ENCODE results near the gene RAX.

RAX gene

DNA sequence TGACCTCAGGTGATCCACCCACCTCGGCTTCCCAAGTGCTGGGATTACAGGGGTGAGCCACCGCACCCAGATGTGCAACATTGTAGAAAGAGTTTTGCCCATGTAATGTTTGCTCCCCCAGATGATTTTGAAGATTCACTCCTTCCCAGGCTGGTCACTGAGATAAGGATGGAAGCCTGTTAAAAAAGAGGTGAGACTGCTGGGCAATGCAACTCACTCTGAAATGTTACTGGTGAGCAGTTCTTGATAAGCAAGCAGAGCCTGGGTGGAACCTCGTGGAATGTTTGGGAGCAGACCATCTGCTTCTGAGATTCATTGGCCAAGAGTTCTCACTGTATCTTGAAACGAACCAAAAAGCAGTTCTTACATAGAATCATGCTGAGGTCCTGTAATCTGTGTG, 33.6 kb downstream of the RAX start:
- no peak for DNase-seq

DNA sequence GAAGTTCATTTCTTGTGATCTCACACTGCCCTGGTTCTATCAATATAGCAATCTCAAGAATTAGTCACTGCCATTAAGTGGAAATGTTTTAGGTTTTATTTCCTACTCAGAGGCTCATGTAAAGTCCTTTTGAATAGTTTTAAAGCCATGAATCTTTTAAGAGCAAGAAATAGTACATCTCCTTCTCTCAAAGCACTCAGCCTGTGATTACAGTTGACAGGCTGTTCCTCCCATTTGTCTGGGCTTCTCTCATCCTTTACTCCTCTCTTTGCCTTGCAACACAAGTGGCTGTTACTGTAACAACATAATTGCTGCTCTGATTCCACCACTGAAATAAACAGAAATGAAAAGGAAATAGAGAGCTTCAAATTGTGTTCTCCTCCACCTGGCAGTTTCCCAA, 34.9 kb downstream of the RAX start:
- no peak for DNase-seq

DNA sequence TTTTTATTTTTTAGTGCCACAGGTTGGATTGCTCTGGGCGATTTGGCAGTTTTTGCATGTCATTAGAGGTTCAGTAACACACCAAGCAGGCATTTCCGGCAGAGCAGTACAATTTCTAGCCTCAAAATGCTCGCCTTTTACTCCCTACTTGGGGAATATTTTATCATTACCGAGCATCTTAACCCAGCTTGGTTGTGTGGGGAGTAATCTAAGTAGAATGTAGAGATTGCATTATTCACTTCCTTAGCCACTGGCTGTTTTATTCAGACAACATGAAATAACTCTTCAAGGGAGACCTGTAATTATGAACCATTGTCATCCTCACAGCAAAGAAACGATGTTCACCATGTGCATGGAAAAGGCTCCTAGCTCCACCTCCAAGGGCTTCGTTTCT, 40.2 kb downstream of the RAX start:
- no peak for DNase-seq

DNA sequence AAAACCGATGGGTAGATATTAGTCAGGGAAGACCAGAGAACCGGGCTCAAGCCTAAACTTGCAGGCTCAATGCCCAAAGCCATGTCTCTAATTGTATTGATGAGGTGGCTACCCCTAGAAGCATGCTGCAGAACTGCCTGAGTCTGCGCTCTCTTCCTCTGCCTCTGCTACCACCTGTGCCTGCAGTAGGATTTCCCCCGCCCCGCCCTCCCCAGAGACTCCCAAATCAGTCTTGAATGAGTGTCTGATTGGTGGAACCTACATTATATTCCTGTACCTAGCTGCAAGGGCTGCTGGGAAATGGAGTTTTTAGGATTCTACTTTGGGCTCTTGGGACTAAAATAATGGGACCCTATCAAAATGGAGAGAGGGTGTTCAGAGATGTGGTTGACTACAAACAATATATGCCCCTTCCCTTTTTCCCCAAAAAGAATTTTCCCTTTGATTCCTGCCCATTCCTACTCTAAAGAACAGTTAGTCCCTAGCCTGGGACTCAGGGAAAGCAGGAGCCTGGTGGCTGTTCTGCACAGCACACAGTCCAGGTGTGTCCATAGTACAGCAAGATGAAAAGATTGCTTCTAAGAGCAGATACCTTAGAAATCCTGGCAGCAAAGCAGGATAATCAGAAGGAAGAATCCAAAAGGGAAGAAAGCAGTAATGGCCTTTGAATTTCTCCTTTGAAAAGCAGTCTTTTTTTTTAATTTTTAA, 40.8 kb downstream of the RAX start:
- no peak for DNase-seq

DNA sequence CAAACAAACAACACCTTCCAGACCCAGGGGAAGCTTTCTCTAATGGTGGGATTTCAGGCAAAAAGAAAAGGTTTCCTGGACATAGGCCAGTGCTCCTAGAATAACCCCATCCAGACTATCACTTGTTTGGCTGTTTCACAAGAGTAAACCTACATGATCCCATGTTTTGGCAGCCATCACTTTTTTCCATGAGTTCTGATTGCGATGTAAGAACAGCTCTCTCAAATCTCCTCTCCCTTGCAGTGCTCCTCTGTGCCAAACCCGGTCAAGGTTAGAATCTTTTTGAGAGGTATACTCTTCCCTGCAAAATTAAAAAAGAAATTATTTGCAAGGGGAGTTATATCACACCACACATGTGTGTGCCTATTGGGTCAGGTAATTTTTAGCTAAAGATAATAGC, 41.4 kb downstream of the RAX start:
- no peak for DNase-seq

DNA sequence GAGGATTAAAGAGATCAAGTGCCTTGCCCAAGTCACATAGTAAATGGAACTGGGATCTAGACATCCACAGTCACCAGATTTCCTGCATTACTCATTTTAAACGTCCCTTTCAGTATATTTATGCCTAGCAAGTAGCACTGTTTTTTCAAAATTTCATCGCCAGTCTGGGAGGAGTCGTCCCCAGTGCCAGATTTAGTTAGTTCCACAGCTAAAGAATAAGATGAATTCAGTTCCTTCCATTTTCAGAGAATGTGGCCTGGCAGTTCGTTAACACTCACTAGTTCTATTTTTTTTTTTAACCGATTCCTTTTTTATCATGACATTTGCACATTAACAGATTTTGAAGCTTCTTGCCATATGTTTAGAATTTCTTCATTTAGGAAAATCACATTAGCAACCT, 42.1 kb downstream of the RAX start:
- DNase-seq: no peak

DNA sequence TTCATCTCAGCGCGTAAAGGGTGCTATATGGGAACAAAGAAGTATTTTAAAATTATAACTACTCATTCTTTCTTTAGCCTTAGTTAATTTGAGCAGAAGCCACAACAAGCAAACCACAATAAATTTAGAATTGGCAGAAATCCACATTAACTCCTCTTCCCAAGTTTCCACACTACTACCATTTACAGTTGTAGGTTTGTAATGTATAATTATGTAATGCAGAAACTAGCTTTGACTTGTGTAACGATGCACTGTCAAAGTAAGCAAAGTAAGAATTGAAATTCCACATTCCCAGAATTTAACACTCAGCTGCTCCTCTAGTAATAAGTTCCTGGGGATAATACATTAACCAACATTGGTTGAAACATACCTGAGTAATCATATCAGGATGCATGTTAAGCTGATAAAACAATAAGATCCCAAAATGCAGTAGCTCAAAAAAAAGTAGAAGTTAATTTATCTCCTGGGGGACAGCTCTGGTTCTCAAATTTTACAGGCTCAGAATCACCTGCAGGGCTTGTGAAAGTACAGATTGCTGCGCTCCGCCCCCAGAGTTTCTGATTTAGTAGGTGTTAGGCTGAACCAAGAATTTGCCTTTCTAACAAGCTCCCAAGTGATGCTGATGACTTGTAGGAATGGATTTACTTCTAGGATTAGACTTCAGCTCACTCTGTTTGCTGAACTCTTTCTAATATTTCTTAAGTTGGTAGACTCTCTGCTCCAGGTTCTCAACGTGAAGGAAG, 43.4 kb downstream of the RAX start:
- DNase-seq: no peak

DNA sequence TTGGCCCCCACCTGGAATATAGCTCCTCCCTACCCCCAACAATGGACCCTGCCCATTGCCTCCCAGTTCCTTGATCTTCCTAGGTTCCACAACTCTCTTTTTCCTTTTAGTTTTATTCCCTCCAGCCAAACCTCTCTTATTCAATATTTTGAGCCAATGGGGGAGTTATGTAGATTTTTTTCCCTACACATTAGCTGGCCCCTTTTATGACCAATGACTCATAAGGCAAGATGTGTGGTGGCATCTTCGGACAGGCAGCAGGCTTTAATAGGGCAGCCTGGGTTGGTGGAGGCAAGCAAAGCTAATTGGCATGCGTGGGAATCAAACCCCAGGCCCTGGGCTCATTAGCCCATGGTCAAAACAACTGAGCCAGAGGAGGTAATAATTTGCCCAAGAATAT, 44.1 kb downstream of the RAX start:
- DNase-seq: no peak

DNA sequence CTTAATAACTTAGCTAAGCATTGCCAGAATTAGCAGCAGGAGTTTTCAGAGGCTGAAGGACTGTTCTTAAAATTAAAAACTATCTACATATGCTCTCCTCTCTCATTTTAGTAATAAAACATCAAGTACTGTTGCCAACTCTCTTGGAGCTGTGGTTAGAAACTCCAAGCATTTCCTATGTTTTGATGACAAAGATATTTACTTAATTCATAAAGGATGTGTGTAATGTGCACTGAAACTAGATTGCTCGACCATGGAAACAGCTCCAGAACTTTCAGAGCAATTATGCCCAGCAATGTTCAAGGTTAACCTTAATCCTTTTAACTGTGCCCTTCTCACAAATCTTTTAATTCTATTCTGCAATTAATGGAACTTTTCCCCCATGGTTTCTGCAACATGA, 44.9 kb downstream of the RAX start:
- DNase-seq: no peak

DNA sequence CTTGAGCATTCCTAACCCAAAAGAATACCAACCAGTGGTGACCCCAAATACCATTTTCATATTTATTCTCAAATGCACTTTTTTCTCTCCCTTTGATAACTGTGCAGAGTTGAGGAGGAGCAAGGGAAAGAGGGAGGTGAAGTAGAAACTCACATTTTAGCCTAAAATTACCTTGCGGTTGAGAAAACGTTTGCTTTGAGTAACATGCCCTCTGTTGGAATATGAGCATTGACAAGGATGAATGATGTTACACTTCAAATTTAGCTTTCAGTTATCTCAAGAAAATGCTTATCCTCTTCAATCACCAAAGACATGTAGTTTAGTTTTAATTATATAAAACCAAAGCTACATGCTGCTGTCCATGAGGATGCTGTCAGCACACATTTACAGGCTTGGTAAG, 50.9 kb downstream of the RAX start:
- no peak for DNase-seq

DNA sequence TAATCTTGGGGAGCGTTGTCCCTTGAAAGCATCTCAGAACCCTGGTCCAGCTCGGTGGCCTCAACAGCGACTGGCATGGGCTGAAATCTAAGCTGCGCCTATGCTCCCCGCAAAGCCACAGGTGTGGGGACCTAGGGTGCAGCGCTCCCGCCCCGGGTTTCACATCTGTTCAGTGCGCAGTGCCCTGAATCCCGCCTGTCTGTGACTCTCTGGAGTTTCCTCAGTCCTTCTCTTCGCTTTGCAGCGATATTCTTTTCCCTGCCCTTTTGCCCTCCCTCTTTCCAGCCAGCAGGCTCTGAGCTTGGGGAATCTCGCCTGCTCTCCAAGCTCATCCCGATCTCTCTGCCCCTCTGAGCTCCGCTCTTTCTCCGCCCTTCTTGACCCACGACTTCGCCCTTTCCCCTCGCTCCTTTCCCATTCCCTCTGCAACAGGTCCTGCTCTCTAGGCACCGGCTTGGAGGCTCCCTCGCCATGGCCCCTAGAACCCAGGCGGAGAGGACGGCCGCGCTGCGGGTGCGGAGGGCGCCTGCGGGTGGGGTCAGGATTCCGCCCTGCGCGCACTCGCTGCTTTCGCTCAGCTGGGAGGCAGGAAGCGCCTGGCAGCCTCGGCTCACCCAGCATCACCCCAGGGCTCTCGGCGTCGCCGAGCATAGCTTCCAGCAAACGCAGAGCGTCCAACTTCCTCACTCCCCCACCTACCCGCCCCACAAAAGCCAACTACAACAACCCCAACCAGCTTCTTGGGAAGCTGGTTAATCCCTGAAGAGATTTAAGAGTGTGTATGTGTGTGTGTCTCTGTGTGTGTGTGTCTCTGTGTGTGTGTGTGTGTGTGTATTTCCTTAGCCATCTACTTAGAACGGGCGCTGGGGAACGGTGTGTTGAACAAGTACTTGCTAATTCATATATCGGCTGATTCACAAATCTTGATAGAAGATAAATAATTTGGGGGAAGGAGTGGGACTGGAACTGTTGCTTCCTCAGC, 52.2 kb downstream of the RAX start:
- DNase-seq: no peak

DNA sequence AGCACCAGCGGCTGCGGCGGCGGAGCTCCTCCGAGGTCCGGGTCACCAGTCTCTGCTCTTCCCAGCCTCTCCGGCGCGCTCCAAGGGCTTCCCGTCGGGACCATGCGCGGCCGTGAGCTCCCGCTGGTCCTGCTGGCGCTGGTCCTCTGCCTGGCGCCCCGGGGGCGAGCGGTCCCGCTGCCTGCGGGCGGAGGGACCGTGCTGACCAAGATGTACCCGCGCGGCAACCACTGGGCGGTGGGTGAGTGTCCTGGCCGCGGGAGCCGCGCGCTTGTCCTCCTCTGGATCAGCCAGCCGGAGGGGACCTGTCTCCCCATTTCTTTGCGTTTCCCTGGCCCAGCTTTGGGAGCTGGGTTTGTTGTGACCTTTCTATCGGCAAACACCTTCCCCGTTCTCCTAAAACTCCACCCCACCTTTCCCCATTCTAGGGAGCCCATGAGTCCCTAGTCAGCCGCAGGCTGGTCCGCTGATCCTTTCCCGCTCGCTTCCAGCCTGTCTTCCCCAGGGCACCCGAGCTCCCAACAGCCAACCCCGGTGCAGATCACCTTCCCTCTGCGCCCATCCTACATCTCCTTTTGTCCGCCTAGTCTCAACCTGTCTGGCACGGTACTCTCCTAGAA, 53.0 kb downstream of the RAX start:
- no peak for DNase-seq

DNA sequence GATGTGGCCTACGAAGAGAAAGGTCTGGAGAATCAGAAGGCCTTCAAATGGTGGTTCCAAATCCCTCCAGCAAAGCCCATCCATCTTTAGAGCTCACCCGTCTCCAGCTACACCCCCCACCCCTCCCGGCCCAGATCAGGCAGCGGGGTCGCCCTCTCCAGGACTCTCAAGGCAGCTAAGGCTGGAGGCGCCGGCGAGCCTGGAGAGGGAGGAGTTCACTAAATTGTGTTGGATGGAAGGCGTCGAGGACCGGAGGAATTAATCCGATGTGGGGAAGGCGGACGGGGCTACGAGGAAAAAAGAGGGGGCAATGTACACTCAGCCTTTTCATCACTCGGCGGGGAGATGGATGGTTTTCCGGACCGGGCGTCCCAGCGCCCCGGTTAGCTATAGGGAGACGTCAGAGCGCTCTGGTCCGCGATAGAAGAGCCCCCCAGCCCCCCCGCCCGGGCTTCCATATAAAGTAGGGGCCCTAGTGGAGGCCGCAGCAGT, 53.5 kb downstream of the RAX start, which contains the start of gene GRP:
TSS of gene GRP (plus strand) at position 487 of the 492 bp plus-strand sequence. CDS start 108 bp downstream, outside the sequence.
- DNase-seq: no peak

DNA sequence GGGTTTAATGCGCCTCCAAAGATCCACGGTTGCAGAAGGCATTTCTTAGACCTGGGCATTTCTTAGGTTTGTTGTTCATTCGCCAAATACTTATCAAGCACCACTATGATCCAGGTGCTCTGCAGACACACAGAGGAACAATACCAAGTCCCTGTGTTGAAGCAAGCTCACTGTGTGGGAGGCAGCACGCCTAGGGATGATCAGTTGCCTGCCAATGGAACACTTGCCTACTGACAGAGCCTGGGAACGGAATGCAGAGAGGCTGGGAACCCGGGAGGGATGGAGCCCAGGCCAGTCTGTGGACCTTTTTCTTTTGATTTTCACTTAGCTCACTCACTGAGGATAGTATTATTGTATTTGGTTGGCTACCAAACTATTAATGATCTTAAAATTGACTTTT, 55.2 kb downstream of the RAX start:
- no peak for DNase-seq
